ENCODE results near the gene PDE4A.

DNA sequence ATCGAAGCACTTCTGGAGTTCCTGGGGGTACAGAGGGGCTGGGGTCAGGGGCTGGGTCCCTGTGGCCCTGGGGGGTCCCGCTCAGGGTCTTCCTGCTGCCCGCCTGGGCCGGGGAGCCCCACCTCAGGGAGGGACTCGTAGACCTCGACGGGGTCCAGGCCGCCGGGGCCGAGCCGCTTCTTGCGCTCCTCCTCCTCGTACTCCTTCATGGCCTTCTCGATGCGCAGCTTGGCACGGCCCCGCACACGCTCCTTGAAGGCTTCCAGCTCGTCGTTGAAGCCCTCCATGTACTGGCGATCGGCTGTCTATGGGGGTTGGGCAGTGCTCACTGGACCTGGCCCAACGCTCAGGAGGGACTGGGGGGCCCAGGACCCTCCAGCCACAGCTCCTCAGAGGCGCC lies 27.2 kb upstream of the PDE4A start:
- no peak for TF ChIP-seq CTCF (IDR thresholded peaks at IDR 0.05)
- no peak for TF ChIP-seq MYC (IDR thresholded peaks at IDR 0.05; ENCODE audit: borderline replicate concordance, low read length)
- no peak for TF ChIP-seq HDAC2 (IDR thresholded peaks at IDR 0.05)
- TF ChIP-seq MAZ (IDR thresholded peaks at IDR 0.05; ENCODE audit: borderline replicate concordance, low read depth, low read length): no peak
- TF ChIP-seq POLR2A (IDR thresholded peaks at IDR 0.05; ENCODE audit: low read length): no peak
- TF ChIP-seq MAFK (IDR thresholded peaks at IDR 0.05; ENCODE audit: partially characterized antibody): no peak
- TF ChIP-seq RFX5 (IDR thresholded peaks at IDR 0.05): no peak
- no peak for TF ChIP-seq SMC3 (IDR thresholded peaks at IDR 0.05)
- no peak for TF ChIP-seq POLR2AphosphoS2 (conservative IDR thresholded peaks at IDR 0.05; ENCODE audit: low read length)
- no peak for TF ChIP-seq NR3C1 (IDR thresholded peaks at IDR 0.05)
- TF ChIP-seq, protein P1, sequence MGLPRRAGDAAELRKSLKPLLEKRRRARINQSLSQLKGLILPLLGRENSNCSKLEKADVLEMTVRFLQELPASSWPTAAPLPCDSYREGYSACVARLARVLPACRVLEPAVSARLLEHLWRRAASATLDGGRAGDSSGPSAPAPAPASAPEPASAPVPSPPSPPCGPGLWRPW (IDR thresholded peaks at IDR 0.05): no peak
- no peak for TF ChIP-seq KDM1A (IDR thresholded peaks at IDR 0.05; ENCODE audit: low read depth)
- TF ChIP-seq, protein P2, sequence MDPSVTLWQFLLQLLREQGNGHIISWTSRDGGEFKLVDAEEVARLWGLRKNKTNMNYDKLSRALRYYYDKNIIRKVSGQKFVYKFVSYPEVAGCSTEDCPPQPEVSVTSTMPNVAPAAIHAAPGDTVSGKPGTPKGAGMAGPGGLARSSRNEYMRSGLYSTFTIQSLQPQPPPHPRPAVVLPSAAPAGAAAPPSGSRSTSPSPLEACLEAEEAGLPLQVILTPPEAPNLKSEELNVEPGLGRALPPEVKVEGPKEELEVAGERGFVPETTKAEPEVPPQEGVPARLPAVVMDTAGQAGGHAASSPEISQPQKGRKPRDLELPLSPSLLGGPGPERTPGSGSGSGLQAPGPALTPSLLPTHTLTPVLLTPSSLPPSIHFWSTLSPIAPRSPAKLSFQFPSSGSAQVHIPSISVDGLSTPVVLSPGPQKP (IDR thresholded peaks at IDR 0.05; ENCODE audit: low read depth, low read length): no peak
- TF ChIP-seq JUN (IDR thresholded peaks at IDR 0.05): no peak

Measured in A549 (cell line).